GM12878 (cell line): ENCODE data around the gene CEACAM8. TPM values are rescaled to one million over a fixed set of nuclear protein-coding genes. Genes with fewer than 3 reads are reported as not detected.

Source experiments
- ATAC-seq: fragments of 200-7000 bp; cut with Tn5 transposase; 3 replicates; pipeline ENCODE4 v1.9.1; 2020; ENCODE audit warnings: mild to moderate bottlenecking, moderate library complexity
- BruUV-seq: library from RNA; stranded (reverse); fragments of 400-500 nt; replicated peaks from 2 replicates; lab custom pipeline; 2021; lab: Mats Ljungman, UMichigan
- CTCF ChIA-PET: fragments of 300-600 bp; sonication (Branson Sonifier 250); formaldehyde crosslinking; extraction: SDS; loops from one replicate; lab custom pipeline; 2021; ENCODE audit warnings: inconsistent platforms; lab: Yijun Ruan, JAX
- POLR2A ChIA-PET: fragments of 350-600 bp; formaldehyde crosslinking; extraction: SDS; loops from one replicate; lab custom pipeline; 2021; ENCODE audit warnings: inconsistent platforms; lab: Charles Lee
- RAD21 ChIA-PET: fragments of 300-600 bp; sonication (Branson Sonifier 250); formaldehyde crosslinking; loops from one replicate; lab custom pipeline; 2023; ENCODE audit warnings: antibody characterized with exemption; ENCODE audit not compliant: unreplicated experiment; lab: Charles Lee
- SMC1A ChIA-PET: fragments of 300-600 bp; sonication (Branson Sonifier 250); formaldehyde crosslinking; loops from one replicate; lab custom pipeline; 2023; ENCODE audit not compliant: unreplicated experiment, uncharacterized antibody; lab: Charles Lee
- DNase-seq: peaks from one replicate; pipeline ENCODE4 v3.0.0-alpha.2; 2011; ENCODE audit warnings: low read depth, low spot score
- FAIRE-seq: peaks from 3 replicates; lab custom pipeline; 2011; peaks lifted over from hg19 to GRCh38; lab: Jason Lieb, UNC
- H2AFZ ChIP-seq: 2 replicates; pipeline ENCODE4 v1.6.0; 2011; ENCODE audit warnings: low read depth, low read length, control low read depth; ENCODE audit not compliant: control insufficient read depth
- H3K27ac ChIP-seq: 2 replicates; pipeline ENCODE4 v1.5.1; 2011; ENCODE audit warnings: control low read depth; ENCODE audit not compliant: control insufficient read depth, insufficient read depth
- H3K27me3 ChIP-seq, 2 experiments: replicated peaks in 1 of 2; 2 replicates each; pipeline versions ENCODE4 v1.6.0 to v1.6.1; 2011; ENCODE audit warnings: low read length in 1 of 2; ENCODE audit not compliant: control insufficient read depth in 2 of 2, insufficient read depth in 2 of 2
- H3K36me3 ChIP-seq, 2 experiments: 2 replicates each; pipeline ENCODE4 v1.5.1; 2011; ENCODE audit warnings: low read length in 1 of 2; ENCODE audit not compliant: control insufficient read depth in 2 of 2, insufficient read depth in 2 of 2
- H3K4me1 ChIP-seq: 2 replicates; pipeline ENCODE4 v1.6.1; 2011; ENCODE audit warnings: mild to moderate bottlenecking, low read length, moderate library complexity, mixed read lengths; ENCODE audit not compliant: control insufficient read depth, insufficient read depth
- H3K4me2 ChIP-seq: 2 replicates; pipeline ENCODE4 v1.6.0; 2011; ENCODE audit warnings: control low read depth; ENCODE audit not compliant: control insufficient read depth, insufficient read depth
- H3K4me3 ChIP-seq: fragments of 200-600 bp; sonication (generic); 2 replicates; pipeline ENCODE4 v1.5.1; 2016
- H3K79me2 ChIP-seq: 2 replicates; pipeline ENCODE4 v1.6.0; 2011; ENCODE audit warnings: low read length; ENCODE audit not compliant: control insufficient read depth, insufficient read depth
- H3K9ac ChIP-seq: 2 replicates; pipeline ENCODE4 v1.8.0; 2011; ENCODE audit warnings: low read length, control low read depth, mixed read lengths; ENCODE audit not compliant: control insufficient read depth, insufficient read depth
- H3K9me3 ChIP-seq: replicated peaks from 3 replicates; pipeline ENCODE4 v1.5.1; 2011; ENCODE audit warnings: mild to moderate bottlenecking, low read length; ENCODE audit not compliant: control insufficient read depth, insufficient read depth
- H4K20me1 ChIP-seq: 2 replicates; pipeline ENCODE4 v1.6.0; 2011; ENCODE audit not compliant: control insufficient read depth, insufficient read depth
- CREB1 ChIP-seq: IDR thresholded peaks from 2 replicates; pipeline ENCODE4 v1.6.1; 2012; ENCODE audit warnings: low read depth, mild to moderate bottlenecking, inconsistent platforms
- FOXK2 ChIP-seq: fragments of 450-650 bp; IDR thresholded peaks from 2 replicates; pipeline ENCODE4 v1.6.1; 2017; ENCODE audit warnings: mild to moderate bottlenecking, moderate library complexity
- MXI1 ChIP-seq: fragments of 150-350 bp; IDR thresholded peaks from 2 replicates; pipeline ENCODE4 v1.6.1; 2011; ENCODE audit warnings: low read depth, mild to moderate bottlenecking, inconsistent platforms, low read length, improper control_type of control experiment
- MYB ChIP-seq: fragments of 150-350 bp; IDR thresholded peaks from 2 replicates; pipeline ENCODE4 v1.6.1; 2014; ENCODE audit warnings: mild to moderate bottlenecking, low read depth, low read length, borderline replicate concordance
- NFYB ChIP-seq: IDR thresholded peaks from 2 replicates; pipeline ENCODE4 v1.6.1; 2011; ENCODE audit warnings: low read depth, mild to moderate bottlenecking, low read length, improper control_type of control experiment, moderate library complexity; ENCODE audit not compliant: insufficient read depth
- RCOR1 ChIP-seq: conservative IDR thresholded peaks from 2 replicates; pipeline ENCODE4 v1.6.1; 2012; ENCODE audit warnings: low read depth, low read length, improper control_type of control experiment
- SIN3A ChIP-seq: IDR thresholded peaks from 2 replicates; pipeline ENCODE4 v1.6.1; 2012; ENCODE audit warnings: low read depth, low read length, improper control_type of control experiment
- SIX5 ChIP-seq: IDR thresholded peaks from 2 replicates; pipeline ENCODE4 v1.6.1; 2011; ENCODE audit warnings: mild to moderate bottlenecking, low read depth, low read length, moderate library complexity; ENCODE audit not compliant: severe bottlenecking
- SMAD1 ChIP-seq: fragments of 450-650 bp; IDR thresholded peaks from 2 replicates; pipeline ENCODE4 v1.6.1; 2018; ENCODE audit warnings: mild to moderate bottlenecking, low read depth; ENCODE audit not compliant: partially characterized antibody
- SP1 ChIP-seq: IDR thresholded peaks from one replicate; pipeline ENCODE4 v1.6.1; 2011; ENCODE audit warnings: low read depth, low read length
- SPI1 ChIP-seq: IDR thresholded peaks from 2 replicates; pipeline ENCODE4 v1.6.1; 2011; ENCODE audit warnings: low read depth, mild to moderate bottlenecking, low read length, moderate library complexity, borderline replicate concordance; ENCODE audit not compliant: insufficient read depth
- STAT3 ChIP-seq: IDR thresholded peaks from 2 replicates; pipeline ENCODE4 v1.6.1; 2011; ENCODE audit warnings: low read depth, low read length, improper control_type of control experiment
- ZBTB4 ChIP-seq: fragments of 450-650 bp; formaldehyde crosslinking; IDR thresholded peaks from 2 replicates; pipeline ENCODE4 v1.4.0; 2022; ENCODE audit warnings: mild to moderate bottlenecking, moderate library complexity
- WGBS: methylation state at CpG from one replicate; pipeline ENCODE4 v1.1.6; 2016; ENCODE audit warnings: low lambda C conversion rate; ENCODE audit not compliant: insufficient replicate concordance, insufficient coverage; ENCODE audit errors: missing lambda C conversion rate; 5-methylcytosine and 5-hydroxymethylcytosine counted together
- in situ Hi-C: fragments of 300-500 bp; cut with MboI; formaldehyde crosslinking; loops from 9 replicates; pipeline ENCODE4 v1.14.3; 2018; ENCODE audit warnings: mixed read lengths
- intact Hi-C: fragments of 100-400 bp; cut with micrococcal nuclease; formaldehyde crosslinking; loops from one replicate; pipeline ENCODE4 v1.14.2; 2022; ENCODE audit not compliant: unreplicated experiment
- polyA plus RNA-seq, 11 experiments: library from polyadenylated mRNA; depleted of rRNA in 4 of 11; unstranded in 6 of 11; stranded (reverse) in 5 of 11; fragments of >200 nt; fragmentation: Nextera tagmentation in 4 of 11; fragmentation: Illumina TruSeq in 1 of 11; extraction: Ambion mirVana in 4 of 11; extraction: Trizol in 1 of 11; gene quantifications; 1 replicate in 1 of 11; 2 replicates in 10 of 11; pipeline versions ENCODE4 v1.2.1 to v1.2.3, GENCODE V29; 2011 to 2016; ENCODE audit warnings: inconsistent platforms in 2 of 11, missing spikeins in 2 of 11, low read depth in 1 of 11
- total RNA-seq, 4 experiments: library from RNA; depleted of rRNA in 3 of 4; stranded (reverse); fragments of >200 nt in 3 of 4; fragmentation: Illumina TruSeq in 1 of 4; extraction: Trizol in 1 of 4; gene quantifications; 2 replicates each; pipeline versions ENCODE4 v1.2.1 to v1.2.3, GENCODE V29; 2013 to 2021

The CEACAM8 gene
- total and polyA plus RNA-seq, 10 of the 15 experiments (the other 5 are each of a cell fraction or from before 2014, with no cell fraction given), result 0.06 TPM; not detected in 9

GRCh38 chr19:42555317-42555716 lies 39.4 kb downstream of the CEACAM8 start:
- no peak overlapping the region for H3K27ac ChIP-seq
- no peak for FAIRE-seq
- SMC1A ChIA-PET, result no interaction called here

More at GRCh38 chr19:42555317-42555716, 39.4 kb downstream of the CEACAM8 start:
- Histone ChIP-seq H3K27me3 (peaks cover 3 to 6% of the 10 kb centered on the region in 2 experiments; a peak in 2 of 4 replicates), H4K20me1 (no peaks in the 10 kb centered on the region), H3K4me1 (no peaks in the 10 kb centered on the region), H3K4me3 (no peak overlapping the region), H2AFZ (no peak overlapping the region), H3K9me3 (peaks cover 2% of the 10 kb centered on the region; the same call in 1 of the 3 replicates), H3K79me2 (no peaks in the 10 kb centered on the region), H3K9ac (no peak overlapping the region), H3K4me2 (no peak overlapping the region), H3K36me3 (no peaks in the 10 kb centered on the region)
- DNase-seq, result no peak
- in situ Hi-C loops, result no loop called here
- TF ChIP-seq SIN3A (no peak), SPI1 (no peak), STAT3 (no peak), MXI1 (no peak), ZBTB4 (CRISPR knock-in tag) (no peak), MYB (no peak), RCOR1 (no peak), CREB1 (no peak), FOXK2 (no peak), SMAD1 (no peak), SIX5 (no peak), NFYB (no peak), SP1 (no peak)
- BruUV-seq, result no TSS peak
- ChIA-PET RAD21 (no interaction called here), CTCF (interaction anchor here (0.8 to 1.5 kb wide), 2 partner anchors 8 to 105 kb away, joined by 3 read pairs; no protein-coding TSS in a partner anchor), POLR2A (no interaction called here)
- intact Hi-C loops, result no loop called here
- ATAC-seq, result no peak
- WGBS, result 8% methylated on average over 5 of the region's 5 CpGs
